ENCODE data around the gene OTUB1. TPM values are rescaled to one million over a fixed set of nuclear protein-coding genes. Genes with fewer than 3 reads are reported as not detected.

The OTUB1 gene
- total and polyA plus RNA-seq, 9 of the 15 experiments (the other 6 are each of a cell fraction or from before 2014, with no cell fraction given) = 29.5 to 134 (median 66.1) TPM

- peak; percentile 13; the same call in 1 of the 2 replicates for TF ChIP-seq ZNF592 (IDR thresholded peaks at IDR 0.05)
- TF ChIP-seq ZBTB8A (IDR thresholded peaks at IDR 0.05; ENCODE audit: partially characterized antibody) = no peak
- TF ChIP-seq UBTF (IDR thresholded peaks at IDR 0.05; ENCODE audit: borderline replicate concordance in 1 of 2, low read depth in 2 of 2, low read length in 2 of 2) = peak in 1 of 2 experiments; percentile 73; a peak in 1 of 4 replicates
- TF ChIP-seq ZNF511 (CRISPR knock-in tag; IDR thresholded peaks at IDR 0.05) = peak; percentile 18; the same call in 1 of the 2 replicates
- no peak for TF ChIP-seq CAMTA2 (CRISPR knock-in tag; conservative IDR thresholded peaks at IDR 0.05)
- TF ChIP-seq USF1 (CRISPR knock-in tag; IDR thresholded peaks at IDR 0.05) = 0 out of 2 replicates have a peak, but pooled peaks have one; percentile 6
- no peak for TF ChIP-seq CGGBP1 (CRISPR knock-in tag; IDR thresholded peaks at IDR 0.05)
- TF ChIP-seq ZNF143 (CRISPR knock-in tag; IDR thresholded peaks at IDR 0.05) = no peak
- 0 out of 4 replicates have a peak, but pooled peaks of 1 of the 2 experiments have one; percentile 57 for TF ChIP-seq ZNF639 (CRISPR knock-in tag; conservative IDR thresholded peaks at IDR 0.05 in 1 of 2, IDR thresholded peaks at IDR 0.05 in 1 of 2)
- no peak for TF ChIP-seq MXD1 (CRISPR knock-in tag; IDR thresholded peaks at IDR 0.05; ENCODE audit: borderline replicate concordance, poor library complexity, severe bottlenecking)
- TF ChIP-seq SRF (CRISPR knock-in tag; IDR thresholded peaks at IDR 0.05) = no peak
- no peak for TF ChIP-seq TGIF2 (CRISPR knock-in tag; IDR thresholded peaks at IDR 0.05)
- TF ChIP-seq SPI1 (IDR thresholded peaks at IDR 0.05; ENCODE audit: borderline replicate concordance, low read depth, low read length) = peak; percentile 32; the same call in 1 of the 2 replicates
- TF ChIP-seq SIN3A (IDR thresholded peaks at IDR 0.05; ENCODE audit: borderline replicate concordance in 2 of 2, control insufficient read depth in 1 of 2, low read depth in 2 of 2, low read length in 2 of 2) = peak in 1 of 2 experiments; percentile 58; a peak in 1 of 4 replicates
- no peak for TF ChIP-seq SAFB2 (IDR thresholded peaks at IDR 0.05; ENCODE audit: borderline replicate concordance, low read depth, low read length, severe bottlenecking)
Observed at GRCh38 chr11:63985812-63986155, 454 bp upstream of the OTUB1 start (continued).

All from K562 (cell line).